GM12878 (cell line): ENCODE data around the gene TIPRL. TPM values are rescaled to one million over a fixed set of nuclear protein-coding genes. Genes with fewer than 3 reads are reported as not detected.

Experiments used
- ATAC-seq: fragments of 200-7000 bp; cut with Tn5 transposase; 3 replicates; pipeline ENCODE4 v1.9.1; 2020; ENCODE audit warnings: mild to moderate bottlenecking, moderate library complexity
- BruUV-seq: library from RNA; stranded (reverse); fragments of 400-500 nt; replicated peaks from 2 replicates; lab custom pipeline; 2021; lab: Mats Ljungman, UMichigan
- CTCF ChIA-PET: fragments of 300-600 bp; sonication (Branson Sonifier 250); formaldehyde crosslinking; extraction: SDS; loops from one replicate; lab custom pipeline; 2021; ENCODE audit warnings: inconsistent platforms; lab: Yijun Ruan, JAX
- POLR2A ChIA-PET: fragments of 350-600 bp; formaldehyde crosslinking; extraction: SDS; loops from one replicate; lab custom pipeline; 2021; ENCODE audit warnings: inconsistent platforms; lab: Charles Lee
- RAD21 ChIA-PET: fragments of 300-600 bp; sonication (Branson Sonifier 250); formaldehyde crosslinking; loops from one replicate; lab custom pipeline; 2023; ENCODE audit warnings: antibody characterized with exemption; ENCODE audit not compliant: unreplicated experiment; lab: Charles Lee
- SMC1A ChIA-PET: fragments of 300-600 bp; sonication (Branson Sonifier 250); formaldehyde crosslinking; loops from one replicate; lab custom pipeline; 2023; ENCODE audit not compliant: unreplicated experiment, uncharacterized antibody; lab: Charles Lee
- DNase-seq: peaks from one replicate; pipeline ENCODE4 v3.0.0-alpha.2; 2011; ENCODE audit warnings: low read depth, low spot score
- FAIRE-seq: peaks from 3 replicates; lab custom pipeline; 2011; peaks lifted over from hg19 to GRCh38; lab: Jason Lieb, UNC
- H2AFZ ChIP-seq: 2 replicates; pipeline ENCODE4 v1.6.0; 2011; ENCODE audit warnings: low read depth, low read length, control low read depth; ENCODE audit not compliant: control insufficient read depth
- H3K27ac ChIP-seq: 2 replicates; pipeline ENCODE4 v1.5.1; 2011; ENCODE audit warnings: control low read depth; ENCODE audit not compliant: control insufficient read depth, insufficient read depth
- H3K27me3 ChIP-seq, 2 experiments: replicated peaks in 1 of 2; 2 replicates each; pipeline versions ENCODE4 v1.6.0 to v1.6.1; 2011; ENCODE audit warnings: low read length in 1 of 2; ENCODE audit not compliant: control insufficient read depth in 2 of 2, insufficient read depth in 2 of 2
- H3K36me3 ChIP-seq, 2 experiments: 2 replicates each; pipeline ENCODE4 v1.5.1; 2011; ENCODE audit warnings: low read length in 1 of 2; ENCODE audit not compliant: control insufficient read depth in 2 of 2, insufficient read depth in 2 of 2
- H3K4me1 ChIP-seq: 2 replicates; pipeline ENCODE4 v1.6.1; 2011; ENCODE audit warnings: mild to moderate bottlenecking, low read length, moderate library complexity, mixed read lengths; ENCODE audit not compliant: control insufficient read depth, insufficient read depth
- H3K4me2 ChIP-seq: 2 replicates; pipeline ENCODE4 v1.6.0; 2011; ENCODE audit warnings: control low read depth; ENCODE audit not compliant: control insufficient read depth, insufficient read depth
- H3K4me3 ChIP-seq: fragments of 200-600 bp; sonication (generic); 2 replicates; pipeline ENCODE4 v1.5.1; 2016
- H3K79me2 ChIP-seq: 2 replicates; pipeline ENCODE4 v1.6.0; 2011; ENCODE audit warnings: low read length; ENCODE audit not compliant: control insufficient read depth, insufficient read depth
- H3K9ac ChIP-seq: 2 replicates; pipeline ENCODE4 v1.8.0; 2011; ENCODE audit warnings: low read length, control low read depth, mixed read lengths; ENCODE audit not compliant: control insufficient read depth, insufficient read depth
- H3K9me3 ChIP-seq: replicated peaks from 3 replicates; pipeline ENCODE4 v1.5.1; 2011; ENCODE audit warnings: mild to moderate bottlenecking, low read length; ENCODE audit not compliant: control insufficient read depth, insufficient read depth
- H4K20me1 ChIP-seq: 2 replicates; pipeline ENCODE4 v1.6.0; 2011; ENCODE audit not compliant: control insufficient read depth, insufficient read depth
- ATF7 ChIP-seq: fragments of 450-650 bp; IDR thresholded peaks from 2 replicates; pipeline ENCODE4 v1.6.1; 2016; ENCODE audit warnings: low read depth, mild to moderate bottlenecking
- BRCA1 ChIP-seq: IDR thresholded peaks from 2 replicates; pipeline ENCODE4 v1.6.1; 2011; ENCODE audit warnings: low read depth, low read length, improper control_type of control experiment
- CREB1 ChIP-seq: IDR thresholded peaks from 2 replicates; pipeline ENCODE4 v1.6.1; 2012; ENCODE audit warnings: low read depth, mild to moderate bottlenecking, inconsistent platforms
- EED ChIP-seq: sonication (generic); IDR thresholded peaks from 2 replicates; pipeline ENCODE4 v1.6.1; 2016; ENCODE audit warnings: antibody characterized with exemption, low read depth
- GATAD2B ChIP-seq: fragments of 450-650 bp; conservative IDR thresholded peaks from 2 replicates; pipeline ENCODE4 v1.6.1; 2017; ENCODE audit warnings: low read depth, mild to moderate bottlenecking, moderate library complexity
- RELA ChIP-seq: fragments of 450-650 bp; IDR thresholded peaks from 2 replicates; pipeline ENCODE4 v1.8.0; 2014; ENCODE audit warnings: borderline replicate concordance; ENCODE audit not compliant: partially characterized antibody
- SMAD1 ChIP-seq: fragments of 450-650 bp; IDR thresholded peaks from 2 replicates; pipeline ENCODE4 v1.6.1; 2018; ENCODE audit warnings: mild to moderate bottlenecking, low read depth; ENCODE audit not compliant: partially characterized antibody
- YY1 ChIP-seq: IDR thresholded peaks from 2 replicates; pipeline ENCODE4 v1.6.1; 2011; ENCODE audit warnings: low read depth, mild to moderate bottlenecking, low read length
- ZBTB33 ChIP-seq: fragments of 450-650 bp; IDR thresholded peaks from 2 replicates; pipeline ENCODE4 v1.6.1; 2017; ENCODE audit warnings: mild to moderate bottlenecking
- WGBS: methylation state at CpG from one replicate; pipeline ENCODE4 v1.1.6; 2016; ENCODE audit warnings: low lambda C conversion rate; ENCODE audit not compliant: insufficient replicate concordance, insufficient coverage; ENCODE audit errors: missing lambda C conversion rate; 5-methylcytosine and 5-hydroxymethylcytosine counted together
- in situ Hi-C: fragments of 300-500 bp; cut with MboI; formaldehyde crosslinking; loops from 9 replicates; pipeline ENCODE4 v1.14.3; 2018; ENCODE audit warnings: mixed read lengths
- intact Hi-C: fragments of 100-400 bp; cut with micrococcal nuclease; formaldehyde crosslinking; loops from one replicate; pipeline ENCODE4 v1.14.2; 2022; ENCODE audit not compliant: unreplicated experiment
- polyA plus RNA-seq, 11 experiments: library from polyadenylated mRNA; depleted of rRNA in 4 of 11; unstranded in 6 of 11; stranded (reverse) in 5 of 11; fragments of >200 nt; fragmentation: Nextera tagmentation in 4 of 11; fragmentation: Illumina TruSeq in 1 of 11; extraction: Ambion mirVana in 4 of 11; extraction: Trizol in 1 of 11; gene quantifications; 1 replicate in 1 of 11; 2 replicates in 10 of 11; pipeline versions ENCODE4 v1.2.1 to v1.2.3, GENCODE V29; 2011 to 2016; ENCODE audit warnings: inconsistent platforms in 2 of 11, missing spikeins in 2 of 11, low read depth in 1 of 11
- total RNA-seq, 4 experiments: library from RNA; depleted of rRNA in 3 of 4; stranded (reverse); fragments of >200 nt in 3 of 4; fragmentation: Illumina TruSeq in 1 of 4; extraction: Trizol in 1 of 4; gene quantifications; 2 replicates each; pipeline versions ENCODE4 v1.2.1 to v1.2.3, GENCODE V29; 2013 to 2021
- TF ChIP-seq, protein P1 (sequence below): fragments of 450-650 bp; conservative IDR thresholded peaks from 2 replicates; pipeline ENCODE4 v1.6.1; 2017; ENCODE audit warnings: mild to moderate bottlenecking, moderate library complexity

The TIPRL gene
- total and polyA plus RNA-seq, 10 of the 15 experiments (the other 5 are each of a cell fraction or from before 2014, with no cell fraction given) = 36.4 to 72.1 (median 49.9) TPM

- peak overlapping the region; percentile 93 for H3K4me2 ChIP-seq
- TF ChIP-seq RELA (no peak), YY1 (0 out of 2 replicates have a peak, but pooled peaks have one; percentile 17)
- H3K9ac ChIP-seq = peak overlapping the region; percentile 89; the same call in 1 of the 2 replicates
- H3K36me3 ChIP-seq = peaks cover 2 to 5% of the 10 kb centered on the region in 2 experiments; a peak in 1 of 4 replicates
- no TSS peak for BruUV-seq
- POLR2A ChIA-PET = interaction anchor here (2.9 kb wide), 1 partner anchor 46 kb away, joined by 21 read pairs; the partner anchor contains the start of gene TIPRL
- ATAC-seq = no peak
- RAD21 ChIA-PET = interaction anchor here (1.5 to 2.9 kb wide), 2 partner anchors 10 to 27 kb away, joined by 3 to 16 read pairs; no protein-coding TSS in a partner anchor
- peak overlapping the region; percentile 79; the same call in 1 of the 2 replicates for H3K4me3 ChIP-seq
- peaks cover 28% of the 10 kb centered on the region for H3K4me1 ChIP-seq
- no peaks in the 10 kb centered on the region; the same call in 2 of the 3 replicates for H3K9me3 ChIP-seq
- peaks cover 1% of the 10 kb centered on the region; the same call in 1 of the 2 replicates for H4K20me1 ChIP-seq
- H3K27me3 ChIP-seq = no peaks in the 10 kb centered on the region
- no peak overlapping the region for H3K27ac ChIP-seq
- H3K79me2 ChIP-seq = peaks cover 42% of the 10 kb centered on the region
- intact Hi-C loops = loop anchor here (5.0 kb wide), 1 partner anchor 143 kb away; no protein-coding TSS in a partner anchor
- in situ Hi-C loops = no loop called here
- FAIRE-seq = no peak
- CTCF ChIA-PET = interaction anchor here (1.2 to 3.8 kb wide), 5 partner anchors 10 to 117 kb away, joined by 3 to 38 read pairs (median 9); no protein-coding TSS in a partner anchor
- H2AFZ ChIP-seq = peak overlapping the region; percentile 93; the same call in 1 of the 2 replicates
- no peak for DNase-seq
- 69% methylated on average over 3 of the region's 3 CpGs for WGBS
- SMC1A ChIA-PET = interaction anchor here (1.2 to 2.4 kb wide), 2 partner anchors 10 to 11 kb away, joined by 4 to 14 read pairs; no protein-coding TSS in a partner anchor
Measured at GRCh38 chr1:168224991-168225390, 46.2 kb downstream of the TIPRL start.

DNA sequence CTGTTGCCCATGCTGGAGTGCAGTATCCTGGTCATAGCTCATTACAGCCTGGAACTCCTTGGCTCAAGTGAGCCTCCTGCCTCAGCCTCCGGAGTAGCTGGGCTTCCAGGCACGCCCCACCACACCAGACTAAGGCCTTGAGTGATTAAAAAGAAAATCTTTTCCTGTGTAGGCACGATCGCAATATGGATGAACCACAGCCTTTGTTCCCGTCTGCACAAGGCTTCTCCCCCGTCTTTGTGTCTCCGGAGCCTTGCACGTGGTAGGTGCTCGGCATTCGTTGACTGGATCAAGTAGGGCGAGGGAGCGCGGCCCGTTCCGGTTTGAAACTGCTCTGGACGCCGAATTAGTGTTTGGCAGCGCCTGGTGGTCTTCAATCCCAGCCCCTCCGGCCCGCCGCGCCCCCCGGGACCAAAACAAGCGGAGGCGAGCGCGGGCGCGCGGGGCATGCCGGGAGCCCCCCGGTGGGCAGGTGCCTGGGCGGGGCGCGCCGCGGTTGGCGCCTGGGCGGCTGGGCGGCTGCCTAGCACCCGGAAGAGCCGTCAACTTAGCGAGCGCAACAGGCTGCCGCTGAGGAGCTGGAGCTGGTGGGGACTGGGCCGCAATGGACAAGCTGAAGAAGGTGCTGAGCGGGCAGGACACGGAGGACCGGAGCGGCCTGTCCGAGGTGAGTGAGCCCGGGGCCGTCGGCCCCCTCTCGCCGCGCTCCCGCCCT lies 46.9 kb downstream of the TIPRL start, which contains the start of gene SFT2D2:
Gene SFT2D2, plus strand, starts transcription at position 529 of the 715 bp plus-strand sequence. Its CDS starts 76 bp downstream, at position 605.
- Histone ChIP-seq H3K79me2 (peaks cover 47% of the 10 kb centered on the region), H3K27ac (peak within 1 kb of the TSS; percentile 85), H3K27me3 (no peaks in the 10 kb centered on the region), H3K4me1 (peaks cover 28% of the 10 kb centered on the region), H3K9ac (peak within 1 kb of the TSS; percentile 89), H4K20me1 (peaks cover 6% of the 10 kb centered on the region; the same call in 1 of the 2 replicates), H3K36me3 (peaks cover 3 to 9% of the 10 kb centered on the region in 2 experiments; a peak in 1 of 4 replicates), H3K9me3 (no peaks in the 10 kb centered on the region; the same call in 2 of the 3 replicates), H3K4me3 (peak within 1 kb of the TSS; percentile 79), H3K4me2 (peak within 1 kb of the TSS; percentile 93), H2AFZ (peak within 1 kb of the TSS; percentile 93)
- FAIRE-seq (no peak), ATAC-seq (peak; percentile 92), DNase-seq (no peak)
- BruUV-seq = TSS peak; percentile 97
- in situ Hi-C loops = no loop called here
- RAD21 ChIA-PET = interaction anchor here (0.6 to 2.9 kb wide), 10 partner anchors 10 to 1157 kb away, joined by 3 to 16 read pairs (median 3); partner anchors contain the start of genes DCAF6, MPC2 and TIPRL
- 3% methylated on average over 58 of the region's 58 CpGs for WGBS
- POLR2A ChIA-PET = interaction anchor here (0.6 to 2.9 kb wide), 9 partner anchors 9 to 509 kb away, joined by 3 to 21 read pairs (median 4); partner anchors contain the start of genes DCAF6 and TIPRL
- SMC1A ChIA-PET = interaction anchor here (1.0 to 2.4 kb wide), 3 partner anchors 9 to 143 kb away, joined by 3 to 14 read pairs (median 4); no protein-coding TSS in a partner anchor
- intact Hi-C loops = loop anchor here (2.0 to 5.0 kb wide), 2 partner anchors 47 to 143 kb away; partner anchors contain the start of gene TIPRL
- CTCF ChIA-PET = interaction anchor here (0.6 to 3.8 kb wide), 7 partner anchors 9 to 1512 kb away, joined by 3 to 38 read pairs (median 9); no protein-coding TSS in a partner anchor
- no peak for TF ChIP-seq BRCA1
- peak; percentile 98 for TF ChIP-seq GATAD2B
- no peak for TF ChIP-seq ZBTB33
- TF ChIP-seq EED = no peak
- no peak; the same call in 1 of the 2 replicates for TF ChIP-seq YY1
- TF ChIP-seq SMAD1 = no peak
- TF ChIP-seq CREB1 = no peak
- no peak for TF ChIP-seq ATF7
- TF ChIP-seq, protein P1, sequence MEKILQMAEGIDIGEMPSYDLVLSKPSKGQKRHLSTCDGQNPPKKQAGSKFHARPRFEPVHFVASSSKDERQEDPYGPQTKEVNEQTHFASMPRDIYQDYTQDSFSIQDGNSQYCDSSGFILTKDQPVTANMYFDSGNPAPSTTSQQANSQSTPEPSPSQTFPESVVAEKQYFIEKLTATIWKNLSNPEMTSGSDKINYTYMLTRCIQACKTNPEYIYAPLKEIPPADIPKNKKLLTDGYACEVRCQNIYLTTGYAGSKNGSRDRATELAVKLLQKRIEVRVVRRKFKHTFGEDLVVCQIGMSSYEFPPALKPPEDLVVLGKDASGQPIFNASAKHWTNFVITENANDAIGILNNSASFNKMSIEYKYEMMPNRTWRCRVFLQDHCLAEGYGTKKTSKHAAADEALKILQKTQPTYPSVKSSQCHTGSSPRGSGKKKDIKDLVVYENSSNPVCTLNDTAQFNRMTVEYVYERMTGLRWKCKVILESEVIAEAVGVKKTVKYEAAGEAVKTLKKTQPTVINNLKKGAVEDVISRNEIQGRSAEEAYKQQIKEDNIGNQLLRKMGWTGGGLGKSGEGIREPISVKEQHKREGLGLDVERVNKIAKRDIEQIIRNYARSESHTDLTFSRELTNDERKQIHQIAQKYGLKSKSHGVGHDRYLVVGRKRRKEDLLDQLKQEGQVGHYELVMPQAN = peak; percentile 87
